IPS-18a (cell line): ENCODE results near the gene HOXB7.

Experiments used
- H3K27ac ChIP-seq: one replicate; pipeline ENCODE4 v1.5.1; 2013; ENCODE audit warnings: low read length
- H3K27me3 ChIP-seq: one replicate; pipeline ENCODE4 v1.6.1; 2013; ENCODE audit warnings: mild to moderate bottlenecking, low read length; ENCODE audit not compliant: control insufficient read depth, insufficient read depth
- H3K36me3 ChIP-seq: one replicate; pipeline ENCODE4 v1.6.1; 2013; ENCODE audit warnings: low read depth, low read length; ENCODE audit not compliant: control insufficient read depth
- H3K4me1 ChIP-seq: one replicate; pipeline ENCODE4 v1.6.1; 2013; ENCODE audit warnings: low read depth, low read length; ENCODE audit not compliant: control insufficient read depth
- H3K4me3 ChIP-seq: one replicate; pipeline ENCODE4 v1.5.1; 2013; ENCODE audit warnings: low read length
- H3K9ac ChIP-seq: one replicate; pipeline ENCODE4 v1.6.1; 2013; ENCODE audit warnings: mild to moderate bottlenecking, low read length, moderate library complexity
- H3K9me3 ChIP-seq: one replicate; pipeline ENCODE4 v1.6.1; 2013; ENCODE audit warnings: low read depth, low read length; ENCODE audit not compliant: control insufficient read depth

The HOXB7 gene

DNA sequence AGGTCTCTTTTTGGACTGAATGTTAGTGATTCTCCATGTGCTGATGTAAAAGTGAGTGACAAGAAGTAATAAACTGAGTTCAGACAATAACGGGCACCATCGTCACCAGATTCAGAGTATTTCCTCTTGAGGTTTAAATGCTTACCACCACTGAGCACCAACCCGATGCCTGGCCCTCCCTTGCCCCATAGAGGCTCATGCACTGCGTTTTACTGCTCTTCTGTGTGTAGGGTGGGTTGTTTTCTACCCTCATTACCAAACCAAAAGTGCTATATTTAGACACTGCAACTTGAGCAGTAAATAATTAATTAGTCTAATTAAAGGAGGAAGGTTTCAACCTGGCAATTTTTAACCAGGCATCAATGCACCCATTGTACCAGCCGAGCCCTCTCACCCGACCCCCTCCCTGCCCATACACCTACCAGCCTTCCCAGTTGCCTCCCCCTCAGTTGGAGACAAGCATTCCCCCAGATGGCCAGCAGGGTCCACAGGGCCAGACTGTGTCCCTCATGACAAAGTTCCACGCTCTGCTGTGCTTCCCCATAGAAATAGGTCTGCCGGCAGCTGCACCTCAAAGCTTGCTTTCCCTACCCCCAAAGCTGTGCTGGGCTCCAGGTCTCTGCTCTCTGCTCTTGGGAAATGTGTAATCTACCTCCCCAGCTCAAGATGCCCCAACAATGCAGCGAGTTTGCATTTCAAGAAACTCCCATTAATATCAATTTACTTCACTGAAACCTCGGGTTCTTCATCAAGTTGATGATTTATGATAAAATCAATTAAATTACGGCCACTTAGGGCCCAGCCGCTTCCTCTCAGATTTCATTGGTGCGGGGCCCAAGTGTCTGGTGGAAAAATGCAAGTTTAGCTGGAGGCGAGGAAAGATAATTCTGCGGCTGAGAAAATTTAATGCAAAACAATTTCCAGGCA, 48.7 kb downstream of the HOXB7 start:
- no peaks in the 10 kb centered on the region for H3K9me3 ChIP-seq
- H3K36me3 ChIP-seq, result no peaks in the 10 kb centered on the region
- H3K4me3 ChIP-seq, result no peak overlapping the region
- peaks cover 100% of the 10 kb centered on the region for H3K27me3 ChIP-seq
- no peak overlapping the region for H3K27ac ChIP-seq
- no peak overlapping the region for H3K9ac ChIP-seq
- no peaks in the 10 kb centered on the region for H3K4me1 ChIP-seq

- H3K27me3 ChIP-seq, result peaks cover 100% of the 10 kb centered on the region
- H3K36me3 ChIP-seq, result no peaks in the 10 kb centered on the region
- no peaks in the 10 kb centered on the region for H3K4me1 ChIP-seq
- no peak overlapping the region for H3K4me3 ChIP-seq
- H3K27ac ChIP-seq, result no peak overlapping the region
- H3K9me3 ChIP-seq, result no peaks in the 10 kb centered on the region
- H3K9ac ChIP-seq, result no peak overlapping the region
Observed at GRCh38 chr17:48559840-48560817, 50.7 kb downstream of the HOXB7 start.

GRCh38 chr17:48559122-48559839, 51.5 kb downstream of the HOXB7 start:
- Histone ChIP-seq H3K9me3 (no peaks in the 10 kb centered on the region), H3K36me3 (no peaks in the 10 kb centered on the region), H3K9ac (no peak overlapping the region), H3K4me3 (no peak overlapping the region), H3K4me1 (no peaks in the 10 kb centered on the region), H3K27ac (no peak overlapping the region), H3K27me3 (peaks cover 100% of the 10 kb centered on the region)

GRCh38 chr17:48558831-48559121, 52.0 kb downstream of the HOXB7 start:
- Histone ChIP-seq H3K9ac (no peak overlapping the region), H3K36me3 (no peaks in the 10 kb centered on the region), H3K9me3 (no peaks in the 10 kb centered on the region), H3K4me1 (no peaks in the 10 kb centered on the region), H3K4me3 (no peak overlapping the region), H3K27ac (no peak overlapping the region), H3K27me3 (peaks cover 100% of the 10 kb centered on the region)

GRCh38 chr17:48558057-48558830, 52.6 kb downstream of the HOXB7 start:
- no peaks in the 10 kb centered on the region for H3K9me3 ChIP-seq
- H3K36me3 ChIP-seq, result no peaks in the 10 kb centered on the region
- H3K27me3 ChIP-seq, result peaks cover 100% of the 10 kb centered on the region
- H3K4me1 ChIP-seq, result no peaks in the 10 kb centered on the region
- H3K4me3 ChIP-seq, result no peak overlapping the region
- no peak overlapping the region for H3K9ac ChIP-seq
- H3K27ac ChIP-seq, result no peak overlapping the region
